Endothelial cell of umbilical vein (primary cell): ENCODE data around the gene MTAP. TPM values are rescaled to one million over a fixed set of nuclear protein-coding genes. Genes with fewer than 3 reads are reported as not detected.

ENCODE experiments used
- BruUV-seq: library from RNA; stranded (reverse); fragments of 400-500 nt; replicated peaks from 2 replicates; lab custom pipeline; 2021; lab: Mats Ljungman, UMichigan
- CTCF ChIA-PET: fragments of 300-600, 350-600 bp; sonication (Branson Sonifier 250); formaldehyde crosslinking; loops from one replicate; lab custom pipeline; 2021; ENCODE audit warnings: antibody characterized with exemption, inconsistent platforms; lab: Charles Lee
- POLR2A ChIA-PET: fragments of 300-600, 350-600 bp; sonication (Branson Sonifier 250); formaldehyde crosslinking; loops from one replicate; lab custom pipeline; 2021; ENCODE audit warnings: antibody characterized with exemption, inconsistent platforms; lab: Charles Lee
- DNase-seq: peaks from one replicate; pipeline ENCODE4 v3.0.0-alpha.2; 2011; ENCODE audit warnings: low read depth, low spot score
- FAIRE-seq: peaks from 2 replicates; lab custom pipeline; 2011; peaks lifted over from hg19 to GRCh38; lab: Jason Lieb, UNC
- H2AFZ ChIP-seq: 2 replicates; pipeline ENCODE4 v1.6.0; 2012; ENCODE audit warnings: low read depth, low read length, control low read depth, inconsistent platforms
- H3K27ac ChIP-seq: 2 replicates; pipeline ENCODE4 v1.5.1; 2011; ENCODE audit warnings: low read depth, mild to moderate bottlenecking, control low read depth, low read length, moderate library complexity; ENCODE audit not compliant: insufficient read depth
- H3K27me3 ChIP-seq, 2 experiments: 2 replicates each; pipeline versions ENCODE4 v1.6.0 to v1.6.1; 2011; ENCODE audit warnings: low read length in 2 of 2, mixed read lengths in 1 of 2; ENCODE audit not compliant: control insufficient read depth in 2 of 2, insufficient read depth in 2 of 2
- H3K36me3 ChIP-seq, 2 experiments: 2 replicates in 1 of 2; 3 replicates in 1 of 2; pipeline ENCODE4 v1.5.1; 2011; ENCODE audit warnings: low read length in 2 of 2, mild to moderate bottlenecking in 1 of 2, moderate library complexity in 1 of 2; ENCODE audit not compliant: control insufficient read depth in 2 of 2, insufficient read depth in 2 of 2; ENCODE audit errors: extremely low read depth in 1 of 2
- H3K4me1 ChIP-seq: 3 replicates; pipeline ENCODE4 v1.5.1; 2011; ENCODE audit warnings: mild to moderate bottlenecking, low read length; ENCODE audit not compliant: control insufficient read depth, insufficient read depth; ENCODE audit errors: extremely low read depth
- H3K4me2 ChIP-seq: 2 replicates; pipeline ENCODE4 v1.6.1; 2011; ENCODE audit warnings: low read length, control low read depth, mixed read lengths; ENCODE audit not compliant: insufficient read depth
- H3K4me3 ChIP-seq, 3 experiments: fragments of 200-600 bp in 1 of 3; sonication (generic), shearing (Covaris generic) in 1 of 3; replicated peaks in 1 of 3; 2 replicates each; pipeline ENCODE4 v1.5.1; 2011 to 2016; ENCODE audit warnings: control low read depth in 3 of 3, low read length in 3 of 3, mild to moderate bottlenecking in 2 of 3, inconsistent platforms in 1 of 3, low read depth in 1 of 3, moderate library complexity in 1 of 3; ENCODE audit not compliant: insufficient read depth in 1 of 3
- H3K79me2 ChIP-seq: 2 replicates; pipeline ENCODE4 v1.6.0; 2012; ENCODE audit warnings: low read length, inconsistent platforms; ENCODE audit not compliant: control insufficient read depth, insufficient read depth
- H3K9ac ChIP-seq: replicated peaks from 2 replicates; pipeline ENCODE3; 2011; ENCODE audit warnings: low read length, control low read depth; ENCODE audit not compliant: insufficient read depth; ENCODE audit errors: extremely low read depth
- H3K9me1 ChIP-seq: replicated peaks from 3 replicates; pipeline ENCODE4 v1.6.0; 2011; ENCODE audit warnings: mild to moderate bottlenecking, low read length; ENCODE audit not compliant: control insufficient read depth, insufficient read depth; ENCODE audit errors: extremely low read depth
- H3K9me3 ChIP-seq: replicated peaks from 2 replicates; pipeline ENCODE4 v1.5.1; 2012; ENCODE audit warnings: low read length, inconsistent platforms; ENCODE audit not compliant: control insufficient read depth, insufficient read depth
- H4K20me1 ChIP-seq: replicated peaks from 2 replicates; pipeline ENCODE3; 2011; ENCODE audit warnings: mild to moderate bottlenecking, low read length; ENCODE audit not compliant: control insufficient read depth, insufficient read depth; ENCODE audit errors: extremely low read depth
- EZH2 ChIP-seq: IDR thresholded peaks from 2 replicates; pipeline ENCODE4 v1.6.1; 2012; ENCODE audit warnings: borderline replicate concordance, low read depth, mild to moderate bottlenecking, moderate library complexity, low read length, inconsistent platforms; ENCODE audit not compliant: severe bottlenecking
- FOS ChIP-seq: IDR thresholded peaks from 2 replicates; pipeline ENCODE4 v1.6.1; 2011; ENCODE audit warnings: mild to moderate bottlenecking, low read length, moderate library complexity, borderline replicate concordance; ENCODE audit not compliant: insufficient read depth
- GATA2 ChIP-seq: IDR thresholded peaks from 2 replicates; pipeline ENCODE4 v1.7.0; 2011; ENCODE audit warnings: low read depth, mild to moderate bottlenecking, moderate library complexity, mixed read lengths, low read length; ENCODE audit not compliant: insufficient read length, insufficient read depth
- JUN ChIP-seq: IDR thresholded peaks from 2 replicates; pipeline ENCODE4 v1.6.1; 2011; ENCODE audit warnings: borderline replicate concordance, low read depth; ENCODE audit not compliant: insufficient read length, insufficient read depth
- MYC ChIP-seq: IDR thresholded peaks from one replicate; pipeline ENCODE4 v1.6.1; 2011; ENCODE audit warnings: mild to moderate bottlenecking, low read depth, low read length
- POLR2A ChIP-seq: IDR thresholded peaks from 2 replicates; pipeline ENCODE4 v1.6.1; 2012; ENCODE audit warnings: low read depth, mild to moderate bottlenecking, control low read depth, low read length
- POLR2AphosphoS5 ChIP-seq: IDR thresholded peaks from 2 replicates; pipeline ENCODE4 v1.6.1; 2012; ENCODE audit warnings: low read depth, mild to moderate bottlenecking, control low read depth, low read length, moderate library complexity; ENCODE audit not compliant: insufficient read depth
- dilution Hi-C: fragments of 300-500 bp; cut with MboI; formaldehyde crosslinking; loops from one replicate; pipeline ENCODE4 v1.15.0; 2019; ENCODE audit warnings: low sequenced_read_pairs; ENCODE audit not compliant: extremely low pct_ligation_motif_present
- intact Hi-C: fragments of 100-400 bp; cut with micrococcal nuclease; formaldehyde crosslinking; loops from one replicate; pipeline ENCODE4 v1.10.0; 2022
- polyA plus RNA-seq, 4 experiments: library from polyadenylated mRNA; depleted of rRNA in 3 of 4; stranded (reverse) in 3 of 4; unstranded in 1 of 4; fragments of >200 nt; gene quantifications; 2 replicates each; pipeline versions ENCODE4 v1.2.1 to v1.2.3, GENCODE V29; 2011 to 2012; ENCODE audit warnings: missing spikeins in 1 of 4
- total RNA-seq: library from RNA; stranded (reverse); gene quantifications from 2 replicates; pipeline ENCODE4 v1.2.3, GENCODE V29; 2021
- TF ChIP-seq, protein P1 (sequence below): IDR thresholded peaks from 2 replicates; pipeline ENCODE4 v1.6.1; 2011; ENCODE audit not compliant: insufficient read depth, insufficient read length
- TF ChIP-seq, protein P2 (sequence below), 2 donors: IDR thresholded peaks; 1 replicate in 1 of 2; 2 replicates in 1 of 2; pipeline ENCODE4 v1.5.1; 2011; ENCODE audit warnings: low read length in 2 of 2, mild to moderate bottlenecking in 2 of 2, moderate library complexity in 2 of 2, control low read depth in 1 of 2, inconsistent platforms in 1 of 2, low read depth in 1 of 2; ENCODE audit not compliant: insufficient read depth in 1 of 2; ENCODE audit errors: extremely low read depth in 1 of 2

Gene MTAP
- total and polyA plus RNA-seq, 2 donors (not counting 3 experiments of a cell fraction or from before 2014, with no cell fraction given): 11.3 to 55.1 TPM

DNA sequence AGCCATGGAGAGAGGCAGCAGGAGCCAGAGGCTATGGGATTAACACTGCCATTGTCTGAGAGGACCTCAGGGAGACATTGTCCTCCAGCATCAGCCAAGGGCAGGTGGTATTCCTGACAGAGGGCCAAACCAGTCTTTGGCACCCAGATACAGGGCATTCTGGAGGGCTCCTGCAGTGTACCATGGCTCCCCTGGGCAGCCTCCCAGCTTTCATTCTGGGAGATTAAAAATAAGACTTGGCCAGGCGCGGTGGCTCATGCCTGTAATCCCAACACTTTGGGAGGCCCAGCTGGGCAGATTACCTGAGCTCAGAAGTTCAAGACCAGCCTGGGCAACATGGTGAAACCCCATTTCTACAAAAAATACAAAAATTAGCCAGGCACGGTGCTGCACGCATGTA, 4.2 kb downstream of the MTAP start:
- H3K36me3 ChIP-seq: peaks cover 0 to 2% of the 10 kb centered on the region in 2 experiments
- peaks cover 22% of the 10 kb centered on the region for H3K4me1 ChIP-seq
- no peaks in the 10 kb centered on the region for H3K27me3 ChIP-seq
- TF ChIP-seq MYC (no peak), POLR2AphosphoS5 (no peak), POLR2A (no peak), EZH2 (no peak), FOS (no peak), GATA2 (no peak), JUN (no peak)
- TF ChIP-seq, protein P1, sequence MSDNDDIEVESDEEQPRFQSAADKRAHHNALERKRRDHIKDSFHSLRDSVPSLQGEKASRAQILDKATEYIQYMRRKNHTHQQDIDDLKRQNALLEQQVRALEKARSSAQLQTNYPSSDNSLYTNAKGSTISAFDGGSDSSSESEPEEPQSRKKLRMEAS: no peak
- TF ChIP-seq, protein P2, sequence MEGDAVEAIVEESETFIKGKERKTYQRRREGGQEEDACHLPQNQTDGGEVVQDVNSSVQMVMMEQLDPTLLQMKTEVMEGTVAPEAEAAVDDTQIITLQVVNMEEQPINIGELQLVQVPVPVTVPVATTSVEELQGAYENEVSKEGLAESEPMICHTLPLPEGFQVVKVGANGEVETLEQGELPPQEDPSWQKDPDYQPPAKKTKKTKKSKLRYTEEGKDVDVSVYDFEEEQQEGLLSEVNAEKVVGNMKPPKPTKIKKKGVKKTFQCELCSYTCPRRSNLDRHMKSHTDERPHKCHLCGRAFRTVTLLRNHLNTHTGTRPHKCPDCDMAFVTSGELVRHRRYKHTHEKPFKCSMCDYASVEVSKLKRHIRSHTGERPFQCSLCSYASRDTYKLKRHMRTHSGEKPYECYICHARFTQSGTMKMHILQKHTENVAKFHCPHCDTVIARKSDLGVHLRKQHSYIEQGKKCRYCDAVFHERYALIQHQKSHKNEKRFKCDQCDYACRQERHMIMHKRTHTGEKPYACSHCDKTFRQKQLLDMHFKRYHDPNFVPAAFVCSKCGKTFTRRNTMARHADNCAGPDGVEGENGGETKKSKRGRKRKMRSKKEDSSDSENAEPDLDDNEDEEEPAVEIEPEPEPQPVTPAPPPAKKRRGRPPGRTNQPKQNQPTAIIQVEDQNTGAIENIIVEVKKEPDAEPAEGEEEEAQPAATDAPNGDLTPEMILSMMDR (IDR thresholded peaks at IDR 0.05; ENCODE audit: extremely low read depth in 1 of 2, insufficient read depth in 1 of 2, low read depth in 1 of 2, low read length in 2 of 2): no peak
- no peaks in the 10 kb centered on the region for H3K9me1 ChIP-seq
- DNase-seq (no peak), FAIRE-seq (no peak)
- dilution Hi-C loops (no loop called here), intact Hi-C loops (no loop called here)
- BruUV-seq: no TSS peak
- no peaks in the 10 kb centered on the region for H3K9me3 ChIP-seq
- no peak overlapping the region for H3K4me3 ChIP-seq
- no peak overlapping the region for H3K27ac ChIP-seq
- H3K9ac ChIP-seq: no peak overlapping the region
- no peak overlapping the region for H2AFZ ChIP-seq
- no peaks in the 10 kb centered on the region for H4K20me1 ChIP-seq
- CTCF ChIA-PET: interaction anchor here (1.4 to 1.7 kb wide), 2 partner anchors 201 to 311 kb away, joined by 3 to 4 read pairs; no protein-coding TSS in a partner anchor
- H3K79me2 ChIP-seq: peaks cover 53% of the 10 kb centered on the region
- no peak overlapping the region for H3K4me2 ChIP-seq
- POLR2A ChIA-PET: no interaction called here
